ENCODE results near the gene ZNF276.

ZNF276 gene

DNA sequence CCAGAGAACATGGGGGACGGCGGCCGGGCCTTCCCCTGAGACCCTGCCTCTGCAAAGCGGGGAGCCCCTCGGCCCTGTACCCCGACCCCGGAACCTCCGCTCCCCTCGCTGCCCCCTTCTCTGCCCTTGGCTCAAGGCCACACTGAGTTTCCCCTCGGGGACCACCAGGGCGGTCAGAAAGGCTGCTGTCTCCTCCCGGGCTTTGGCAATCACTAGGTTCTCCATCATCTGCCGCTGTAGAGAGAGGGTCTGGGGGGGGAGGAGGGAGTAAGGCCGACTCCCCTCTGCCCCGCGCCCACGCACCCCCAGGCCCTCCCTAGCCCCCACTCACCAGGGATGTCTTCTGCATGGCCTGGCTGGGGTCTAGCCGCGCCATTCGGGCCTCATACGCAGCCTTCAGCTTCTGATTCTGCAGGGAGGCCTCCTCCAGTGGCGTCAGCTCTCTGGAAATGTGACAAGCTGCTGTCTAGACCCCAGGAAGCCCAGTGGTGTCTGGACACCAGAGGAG is 9.0 kb upstream of the ZNF276 start:
- no peak for DNase-seq (ENCODE audit: low read depth)

DNA sequence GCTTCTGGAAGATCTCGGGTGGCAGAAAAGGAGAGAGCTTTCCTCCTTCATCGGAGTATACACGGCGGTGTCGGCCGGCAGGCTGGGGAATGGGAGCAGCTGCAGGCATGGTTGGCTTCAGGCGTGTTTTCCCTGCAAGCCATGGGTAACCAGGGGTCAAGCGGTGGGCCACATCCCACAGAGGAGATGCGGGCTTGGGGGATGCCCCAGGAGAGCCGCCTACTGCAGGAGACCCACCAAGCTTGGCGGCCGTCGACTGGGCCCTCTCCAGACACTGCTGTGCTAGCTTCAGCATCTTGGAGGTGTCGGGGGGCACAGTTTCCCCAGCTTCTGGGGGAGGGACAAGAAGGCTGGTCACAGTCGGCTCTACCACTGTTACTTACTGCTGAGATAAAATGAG is 4.8 kb upstream of the ZNF276 start:
- DNase-seq (ENCODE audit: low read depth), result no peak

DNA sequence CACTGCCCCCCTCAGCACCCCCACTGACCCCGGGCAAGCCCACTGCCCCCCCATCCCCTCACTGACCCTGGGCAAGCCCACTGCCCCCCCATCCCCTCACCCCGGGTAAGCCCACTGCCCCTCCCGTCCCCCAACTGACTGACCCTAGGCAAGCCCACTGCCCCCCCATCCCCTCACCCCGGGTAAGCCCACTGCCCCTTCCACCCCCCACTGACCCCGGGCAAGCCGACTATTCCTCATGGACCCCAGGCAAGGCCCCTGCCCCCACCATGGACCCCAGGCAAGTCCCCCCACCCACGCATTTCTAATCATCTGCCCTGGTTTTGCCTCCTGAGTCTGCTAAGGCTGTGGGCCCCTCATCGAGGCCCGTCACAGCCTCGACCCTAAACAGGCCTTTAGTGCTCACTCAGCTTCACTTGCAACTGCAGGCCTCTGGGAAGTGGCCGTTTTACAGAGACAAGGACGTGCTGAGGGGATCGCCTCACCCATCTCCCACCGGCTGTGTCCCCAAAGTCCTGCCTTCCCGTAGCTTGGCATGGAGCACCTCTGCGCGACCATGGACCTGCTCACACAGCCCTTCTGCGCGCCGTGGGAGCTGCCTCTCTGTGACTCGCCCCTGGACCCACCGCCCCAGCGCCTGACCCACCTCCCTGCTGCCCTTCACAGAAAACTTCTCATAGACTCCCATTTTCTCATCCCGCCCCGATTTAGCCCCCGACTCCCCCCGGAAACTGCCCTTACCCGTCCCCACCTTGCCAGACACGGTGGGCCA is 4.2 kb upstream of the ZNF276 start:
- no peak for DNase-seq (ENCODE audit: low read depth)

GRCh38 chr16:89717688-89718505 is 3.4 kb upstream of the ZNF276 start:
- DNase-seq (ENCODE audit: low read depth), result no peak

DNA sequence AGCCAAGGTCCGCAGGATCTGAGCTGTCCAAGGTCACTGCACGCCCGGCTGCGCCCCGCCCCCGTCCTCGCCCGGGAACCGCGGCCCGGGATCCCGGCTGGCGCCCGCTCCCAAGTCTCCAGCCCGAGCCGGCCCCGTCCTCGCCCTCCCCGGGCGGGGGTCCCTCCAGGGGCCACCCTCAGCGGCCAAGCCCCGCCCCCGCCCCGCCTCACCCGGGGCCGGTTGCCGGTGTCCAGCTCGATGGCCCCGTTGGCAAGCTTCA is 855 bp upstream of the ZNF276 start:
- no peak for DNase-seq (ENCODE audit: low read depth)

- DNase-seq (ENCODE audit: low read depth), result peak; percentile 75
These were observed 432 bp downstream of the ZNF276 start for GRCh38 chr16:89721546-89722391.

DNA sequence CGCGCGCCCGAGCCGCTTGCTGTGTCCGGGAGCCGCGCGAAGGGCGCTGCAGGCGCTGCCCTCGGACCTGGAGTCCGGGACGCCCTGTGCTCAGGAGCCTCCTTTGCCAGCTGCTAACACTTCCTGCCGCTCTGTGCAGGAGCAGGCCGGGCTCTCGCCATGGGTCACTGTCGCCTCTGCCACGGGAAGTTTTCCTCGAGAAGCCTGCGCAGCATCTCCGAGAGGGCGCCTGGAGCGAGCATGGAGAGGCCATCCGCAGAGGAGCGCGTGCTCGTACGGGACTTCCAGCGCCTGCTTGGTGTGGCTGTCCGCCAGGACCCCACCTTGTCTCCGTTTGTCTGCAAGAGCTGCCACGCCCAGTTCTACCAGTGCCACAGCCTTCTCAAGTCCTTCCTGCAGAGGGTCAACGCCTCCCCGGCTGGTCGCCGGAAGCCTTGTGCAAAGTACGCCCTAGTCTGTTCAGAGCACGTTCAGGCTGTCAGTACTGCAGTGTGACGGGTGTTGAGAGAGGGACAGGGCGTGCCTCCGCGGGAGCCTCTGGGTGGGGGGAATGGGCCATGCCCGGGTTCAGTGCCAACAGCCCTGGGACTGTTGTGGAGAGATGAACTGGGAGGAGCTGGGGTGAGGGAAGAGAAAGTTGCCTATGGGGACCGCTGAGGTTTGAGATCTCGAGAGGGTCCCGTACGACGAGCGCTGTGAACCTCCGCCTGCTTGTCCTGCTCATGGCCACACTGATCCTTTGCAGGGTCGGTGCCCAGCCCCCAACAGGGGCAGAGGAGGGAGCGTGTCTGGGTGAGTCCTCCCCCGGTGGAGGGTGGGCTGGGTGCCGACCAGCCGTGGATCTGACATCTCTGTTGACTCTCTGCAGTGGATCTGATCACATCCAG is 1.3 kb downstream of the ZNF276 start:
- DNase-seq (ENCODE audit: low read depth), result peak; percentile 34

DNA sequence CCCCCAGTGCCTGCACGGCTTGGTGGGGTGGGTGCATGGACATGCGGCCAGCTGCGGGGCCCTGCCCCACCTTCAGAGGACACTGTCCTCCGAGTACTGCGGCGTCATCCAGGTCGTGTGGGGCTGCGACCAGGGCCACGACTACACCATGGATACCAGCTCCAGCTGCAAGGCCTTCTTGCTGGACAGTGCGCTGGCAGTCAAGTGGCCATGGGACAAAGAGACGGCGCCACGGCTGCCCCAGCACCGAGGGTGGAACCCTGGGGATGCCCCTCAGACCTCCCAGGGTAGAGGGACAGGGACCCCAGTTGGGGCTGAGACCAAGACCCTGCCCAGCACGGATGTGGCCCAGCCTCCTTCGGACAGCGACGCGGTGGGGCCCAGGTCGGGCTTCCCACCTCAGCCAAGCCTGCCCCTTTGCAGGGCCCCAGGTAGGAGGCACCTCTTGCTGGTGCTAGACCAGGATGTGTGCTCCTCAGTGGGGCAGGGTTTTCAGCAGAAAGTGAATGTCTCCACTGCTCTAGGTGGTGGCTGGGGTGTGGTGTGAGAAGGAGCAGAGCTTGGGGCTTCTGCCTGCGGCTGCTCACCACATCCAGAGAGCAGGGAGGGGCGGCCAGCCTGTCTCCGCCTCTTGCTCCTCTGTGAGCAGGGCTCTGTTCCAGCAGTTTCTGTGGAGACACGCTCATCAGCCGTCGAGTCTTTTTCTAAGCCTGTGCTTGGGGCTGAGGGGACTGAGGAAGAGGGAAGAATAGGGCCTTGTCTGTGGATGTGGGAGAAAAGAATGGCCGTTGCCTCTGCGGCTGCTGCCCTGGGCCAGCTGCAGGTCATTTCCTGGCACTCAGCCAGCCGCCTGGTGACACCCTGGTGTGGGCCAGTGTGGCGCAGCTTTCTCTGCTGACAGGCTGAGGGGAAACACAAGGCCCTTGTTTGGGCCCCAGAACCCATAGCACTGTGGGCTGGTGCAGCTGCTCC is 2.2 kb downstream of the ZNF276 start:
- DNase-seq (ENCODE audit: low read depth), result peak; percentile 62

- no peak for DNase-seq (ENCODE audit: low read depth)
These were observed 6.2 kb downstream of the ZNF276 start for GRCh38 chr16:89727406-89728120.

- DNase-seq (ENCODE audit: low read depth), result no peak
These were observed 8.0 kb downstream of the ZNF276 start for GRCh38 chr16:89729293-89729692.

- DNase-seq (ENCODE audit: low read depth), result no peak
These were observed 8.7 kb downstream of the ZNF276 start for GRCh38 chr16:89729863-89730593.

DNA sequence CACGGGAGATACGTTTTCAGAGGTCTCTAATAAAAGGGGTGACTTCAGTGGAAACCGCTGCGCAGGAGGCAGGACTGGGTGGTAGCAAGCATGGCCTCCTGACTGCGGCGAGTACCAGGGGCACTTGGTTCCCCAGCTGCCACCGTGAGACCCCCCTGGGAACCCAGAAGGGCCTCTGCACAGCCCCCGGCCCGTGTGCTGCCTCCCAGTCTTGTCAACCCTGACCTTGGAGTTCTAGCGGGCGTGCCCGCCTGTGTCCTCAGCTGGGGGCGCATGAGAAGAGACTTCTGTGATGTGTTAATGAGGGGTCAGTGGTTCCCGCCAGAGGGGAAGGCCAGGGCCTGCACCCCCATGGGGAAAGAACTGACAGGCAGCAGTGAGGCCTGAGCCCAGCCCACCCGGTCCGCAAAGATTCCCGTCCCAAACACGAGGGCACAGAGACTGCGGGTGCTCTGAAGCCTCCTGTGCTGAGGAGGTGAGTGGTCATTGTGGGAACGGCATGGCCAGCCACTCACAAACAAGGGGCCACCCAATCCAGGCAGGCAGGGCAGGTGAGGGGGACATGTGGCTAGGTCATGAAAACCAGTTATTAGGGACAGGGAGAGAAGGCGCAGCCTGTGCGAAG is 9.4 kb downstream of the ZNF276 start:
- no peak for DNase-seq (ENCODE audit: low read depth)

DNA sequence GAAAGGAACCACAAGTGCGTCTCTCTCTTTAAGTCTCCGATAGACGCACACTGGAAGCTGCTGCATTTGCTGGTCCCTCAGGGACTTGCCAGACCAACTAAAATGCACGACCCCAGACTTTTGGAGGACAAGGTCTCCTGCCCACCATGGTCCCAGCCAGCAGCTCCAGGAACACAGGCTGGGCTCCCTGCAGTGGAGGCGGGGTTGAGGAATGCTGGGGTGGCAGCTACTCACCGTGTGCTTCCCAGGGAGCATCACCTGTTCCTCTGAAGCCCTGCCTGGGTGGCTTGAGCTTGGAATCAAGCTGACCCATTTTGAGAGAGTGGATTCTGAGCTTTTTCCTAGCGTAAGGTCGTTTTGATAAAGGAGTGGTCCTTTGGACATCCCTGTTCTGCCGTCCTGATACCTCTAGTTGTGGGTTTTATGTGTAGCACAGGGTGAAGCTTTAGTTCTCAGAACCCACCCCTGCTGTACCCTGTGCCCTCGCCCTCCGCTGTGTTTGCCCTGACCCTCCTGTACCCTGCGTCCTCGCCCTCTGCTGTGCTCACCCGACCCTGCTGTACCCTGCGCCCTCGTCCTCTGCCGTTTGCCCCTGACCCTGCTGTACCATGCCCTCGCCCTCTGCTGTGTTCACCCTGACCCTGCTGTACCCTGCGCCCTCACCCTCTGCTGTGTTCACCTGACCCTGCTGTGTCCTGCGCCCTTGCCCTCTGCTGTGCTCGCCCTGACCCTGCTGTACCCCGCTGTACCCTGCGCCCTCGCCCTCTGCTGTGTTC is 11.0 kb downstream of the ZNF276 start:
- no peak for DNase-seq (ENCODE audit: low read depth)

DNA sequence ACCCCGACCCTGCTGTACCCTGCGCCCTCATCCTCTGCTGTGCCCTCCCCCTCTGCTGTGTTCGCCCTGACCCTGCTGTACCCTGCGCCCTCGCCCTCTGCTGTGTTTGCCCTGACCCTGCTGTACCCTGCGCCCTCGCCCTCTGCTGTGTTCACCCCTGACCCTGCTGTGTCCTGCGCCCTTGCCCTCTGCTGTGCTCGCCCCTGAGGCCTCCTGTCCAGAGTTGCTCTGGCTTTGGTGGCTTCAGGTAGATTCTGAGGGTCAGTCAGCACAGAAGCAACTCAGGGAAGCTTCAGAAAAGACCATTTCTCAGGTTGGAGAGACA is 11.5 kb downstream of the ZNF276 start:
- no peak for DNase-seq (ENCODE audit: low read depth)

DNA sequence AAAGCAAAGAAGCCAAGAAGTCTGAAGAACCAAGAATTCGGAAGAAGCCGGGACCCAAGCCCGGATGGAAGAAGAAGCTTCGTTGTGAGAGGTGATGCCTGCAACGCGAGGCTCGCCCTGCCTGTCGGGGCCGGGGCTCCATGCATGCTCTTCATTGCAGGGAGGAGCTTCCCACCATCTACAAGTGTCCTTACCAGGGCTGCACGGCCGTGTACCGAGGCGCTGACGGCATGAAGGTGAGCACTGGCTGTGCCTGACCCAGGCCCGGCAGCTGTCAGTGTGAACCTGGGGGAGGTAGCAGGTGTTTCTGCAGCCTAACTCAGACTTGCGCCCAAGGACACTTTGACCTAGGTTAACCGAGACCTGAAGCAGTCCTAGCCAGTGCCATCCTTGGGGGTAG is 12.0 kb downstream of the ZNF276 start:
- DNase-seq (ENCODE audit: low read depth), result no peak

DNA sequence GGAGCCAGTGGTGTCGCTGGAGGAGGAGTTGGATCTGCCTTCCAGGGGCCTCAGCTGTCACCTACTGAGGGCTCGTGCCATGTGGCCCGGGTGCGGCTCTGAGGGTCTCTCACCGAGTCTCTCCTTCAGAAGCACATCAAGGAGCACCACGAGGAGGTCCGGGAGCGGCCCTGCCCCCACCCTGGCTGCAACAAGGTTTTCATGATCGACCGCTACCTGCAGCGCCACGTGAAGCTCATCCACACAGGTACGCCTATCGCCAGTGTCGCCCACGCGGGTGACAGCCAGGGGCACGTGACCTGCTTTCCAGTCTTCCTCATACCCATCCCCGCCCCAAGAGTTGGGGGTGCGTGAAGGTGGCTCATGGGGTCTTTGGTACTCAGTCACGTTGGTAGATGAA is 12.5 kb downstream of the ZNF276 start:
- no peak for DNase-seq (ENCODE audit: low read depth)

DNA sequence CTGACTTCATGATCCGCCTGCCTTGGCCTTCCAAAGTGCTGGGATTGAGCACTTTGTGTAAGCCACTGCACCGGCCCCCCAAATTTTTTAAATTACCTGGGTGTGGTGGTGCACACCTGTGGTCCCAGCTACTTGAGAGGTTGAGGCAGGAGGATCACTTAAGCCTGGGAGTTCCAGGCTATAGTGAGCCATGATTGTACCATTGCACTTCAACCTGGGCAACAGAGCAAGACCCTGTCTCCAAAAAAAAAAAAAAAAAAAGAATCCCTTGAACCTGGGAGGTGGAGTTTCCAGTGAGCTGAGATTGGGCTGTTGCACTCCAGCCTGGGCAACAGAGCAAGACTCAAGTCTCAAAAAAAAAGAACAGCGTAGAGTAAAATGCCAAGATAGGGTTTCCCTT is 15.2 kb downstream of the ZNF276 start:
- DNase-seq (ENCODE audit: low read depth), result no peak

Measured in stimulated activated CD8-positive, alpha-beta memory T cell treated with anti-CD3 and anti-CD28 coated beads, Interleukin-15, amount 100 ng/mL, for 1 hour (primary cell).